Gastroesophageal sphincter (tissue), 4 donors: Measurements from ENCODE around the gene SETD1B. TPM values are rescaled to one million over a fixed set of nuclear protein-coding genes. Genes with fewer than 3 reads are reported as not detected.

ENCODE experiments used
- ATAC-seq: fragments of 150-250 bp; one replicate; pipeline ENCODE4 v1.9.1; 2016; ENCODE audit warnings: mild to moderate bottlenecking, moderate library complexity
- H3K27ac ChIP-seq, 4 donors: fragments of 200-600 bp; sonication (generic) in 3 of 4; 1 replicate in 3 of 4; 2 replicates in 1 of 4; pipeline ENCODE4 v1.5.1; 2016 to 2019
- H3K27me3 ChIP-seq: fragments of 200-600 bp; sonication (generic); one replicate; pipeline ENCODE4 v1.5.1; 2019
- H3K36me3 ChIP-seq, 2 donors: fragments of 200-600 bp; sonication (generic); one replicate each; pipeline ENCODE4 v1.5.1; 2019; ENCODE audit warnings: control low read depth in 1 of 2
- H3K4me1 ChIP-seq, 3 donors: fragments of 200-600 bp; sonication (generic); 1 replicate in 2 of 3; 2 replicates in 1 of 3; pipeline ENCODE4 v1.5.1; 2016 to 2019; ENCODE audit warnings: control low read depth in 2 of 3
- H3K4me3 ChIP-seq, 2 donors: fragments of 200-600 bp; sonication (generic); one replicate each; pipeline ENCODE4 v1.5.1; 2019; ENCODE audit warnings: mild to moderate bottlenecking in 1 of 2, moderate library complexity in 1 of 2
- H3K9me3 ChIP-seq, 3 donors: fragments of 200-600 bp; sonication (generic); one replicate each; pipeline ENCODE4 v1.5.1; 2017 to 2019; ENCODE audit warnings: control low read depth in 2 of 3
- CTCF ChIP-seq, 4 experiments: fragments of 200-600 bp in 2 of 4; fragments of 450-650 bp in 2 of 4; sonication (generic) in 1 of 4; IDR thresholded peaks; one replicate each; pipeline ENCODE4 v1.5.1; 2017 to 2019; ENCODE audit warnings: antibody characterized with exemption in 4 of 4, mild to moderate bottlenecking in 2 of 4, moderate library complexity in 2 of 4
- EP300 ChIP-seq: sonication (generic); formaldehyde crosslinking; IDR thresholded peaks from one replicate; pipeline ENCODE4 v1.6.1; 2017; ENCODE audit warnings: antibody characterized with exemption, mild to moderate bottlenecking
- POLR2A ChIP-seq, 2 donors: fragments of 450-650 bp; IDR thresholded peaks; one replicate each; pipeline ENCODE4 v1.6.1; 2017; ENCODE audit warnings: antibody characterized with exemption in 2 of 2, mild to moderate bottlenecking in 2 of 2, moderate library complexity in 1 of 2
- POLR2AphosphoS5 ChIP-seq: sonication (generic); formaldehyde crosslinking; IDR thresholded peaks from one replicate; pipeline ENCODE4 v1.6.1; 2017; ENCODE audit warnings: antibody characterized with exemption
- WGBS, 2 donors: methylation state at CpG; one replicate each; pipeline ENCODE4 v1.1.5; 2018; ENCODE audit warnings: low coverage in 1 of 2; 5-methylcytosine and 5-hydroxymethylcytosine counted together
- total RNA-seq, 4 donors: library from RNA; depleted of rRNA; stranded (reverse); fragments of >200 nt; gene quantifications; one replicate each; pipeline ENCODE4 v1.1.0, GENCODE V29; 2016

Gene SETD1B
- total RNA-seq, 4 donors from 2014 or later: 9.6 to 25.1 (median 20.3) TPM

DNA sequence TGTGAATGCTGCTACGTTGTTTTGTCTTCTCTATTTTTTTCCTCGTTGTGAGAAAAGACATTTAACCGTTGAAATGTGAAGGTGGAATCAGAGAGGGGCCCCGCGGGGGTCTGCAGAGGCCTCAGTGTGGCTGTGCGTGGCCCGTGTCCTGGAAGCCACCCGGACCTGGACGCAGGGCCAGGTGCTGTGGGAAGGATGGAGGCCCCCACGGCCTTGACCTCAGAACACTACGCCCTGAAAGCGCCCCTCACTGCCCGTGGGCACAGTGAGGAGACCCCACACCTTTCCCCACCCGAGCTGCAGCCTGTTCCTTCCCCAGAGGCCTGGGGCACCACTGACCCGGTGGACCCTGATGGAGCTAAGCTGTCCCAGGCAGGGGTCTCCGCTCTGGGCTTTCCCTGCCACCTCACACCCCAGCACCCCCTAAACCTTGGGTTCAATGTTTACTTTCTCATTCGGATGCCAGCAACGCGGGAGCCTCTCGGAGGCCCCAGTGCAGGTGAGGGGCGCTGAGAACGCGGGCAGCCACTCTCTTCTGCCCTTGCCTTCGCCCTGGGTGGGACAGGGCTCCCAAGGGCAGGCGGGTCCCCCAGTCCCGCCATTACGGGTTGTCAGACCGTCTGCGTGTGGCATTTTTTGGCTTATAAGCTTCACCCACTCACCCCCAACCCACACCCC, 26.9 kb downstream of the SETD1B start:
- Histone ChIP-seq H3K36me3 (peaks cover 0 to 73% of the 10 kb centered on the region in 2 donors), H3K9me3 (no peaks in the 10 kb centered on the region), H3K4me3 (no peak overlapping the region), H3K27me3 (no peaks in the 10 kb centered on the region), H3K4me1 (peaks cover 0 to 18% (median 0%) of the 10 kb centered on the region in 3 donors), H3K27ac (no peak overlapping the region)
- TF ChIP-seq POLR2AphosphoS5 (no peak), POLR2A (IDR thresholded peaks at IDR 0.05) (no peak), EP300 (no peak)
- no peak for ATAC-seq
- WGBS, 2 donors: 59 to 83% methylated on average over 2 to 3 of the region's 29 CpGs

DNA sequence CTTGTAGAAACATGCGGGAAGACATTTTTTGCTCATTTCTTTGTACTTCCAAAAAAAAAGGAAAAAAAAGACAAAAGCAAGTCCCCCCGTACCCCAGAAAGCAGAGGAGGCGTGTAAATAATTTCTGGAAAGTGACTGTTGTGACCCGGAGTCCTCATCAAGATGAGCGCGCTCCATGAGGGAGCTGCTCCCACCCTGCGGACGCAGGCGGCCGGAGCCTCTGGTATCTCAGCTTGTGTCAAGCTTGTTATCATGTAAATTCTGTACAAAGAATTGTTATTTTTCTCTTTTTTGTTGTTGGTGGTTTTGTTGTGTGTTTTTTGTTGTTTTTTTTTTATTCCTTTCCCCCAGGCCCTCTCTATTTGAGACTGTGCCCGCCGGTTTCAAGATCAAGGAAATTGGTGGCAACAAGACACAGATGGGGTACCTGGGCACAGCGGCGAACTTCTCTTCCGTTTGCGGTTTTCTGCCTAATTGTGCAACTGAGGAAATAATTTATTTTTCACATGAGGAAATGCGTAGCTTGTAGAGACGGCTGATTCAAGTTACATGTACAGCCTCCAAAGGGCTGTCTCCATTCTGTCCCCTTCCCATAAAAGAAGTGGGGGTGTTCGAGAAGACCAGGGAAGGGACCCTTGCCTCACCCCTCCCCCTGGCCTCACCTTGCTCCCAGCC, 27.9 kb downstream of the SETD1B start:
- no peak for ATAC-seq
- Histone ChIP-seq H3K4me3 (no peak overlapping the region), H3K9me3 (no peaks in the 10 kb centered on the region), H3K4me1 (peaks cover 0 to 18% (median 0%) of the 10 kb centered on the region in 3 donors), H3K36me3 (peaks cover 0 to 64% of the 10 kb centered on the region in 2 donors), H3K27ac (no peak overlapping the region), H3K27me3 (no peaks in the 10 kb centered on the region)
- WGBS, 2 donors: 86 to 92% methylated on average over 10 to 16 of the region's 19 CpGs
- no peak for TF ChIP-seq CTCF (IDR thresholded peaks at IDR 0.05)
- no peak for TF ChIP-seq POLR2A (IDR thresholded peaks at IDR 0.05)
- TF ChIP-seq EP300: no peak
- TF ChIP-seq POLR2AphosphoS5: no peak

- no CpG with 5 or more reads among the region's 4 CpGs for WGBS, 2 donors
- Histone ChIP-seq H3K9me3 (no peaks in the 10 kb centered on the region), H3K36me3 (peaks cover 0 to 4% of the 10 kb centered on the region in 2 donors), H3K4me1 (peaks cover 0 to 15% (median 0%) of the 10 kb centered on the region in 3 donors), H3K4me3 (no peak overlapping the region), H3K27ac (no peak overlapping the region), H3K27me3 (no peaks in the 10 kb centered on the region)
- TF ChIP-seq EP300 (no peak), POLR2AphosphoS5 (no peak), POLR2A (IDR thresholded peaks at IDR 0.05) (no peak), CTCF (IDR thresholded peaks at IDR 0.05) (peak in 1 of 4 experiments; percentile 4)
- no peak for ATAC-seq
Observed at GRCh38 chr12:121837680-121838079, 33.9 kb downstream of the SETD1B start.

DNA sequence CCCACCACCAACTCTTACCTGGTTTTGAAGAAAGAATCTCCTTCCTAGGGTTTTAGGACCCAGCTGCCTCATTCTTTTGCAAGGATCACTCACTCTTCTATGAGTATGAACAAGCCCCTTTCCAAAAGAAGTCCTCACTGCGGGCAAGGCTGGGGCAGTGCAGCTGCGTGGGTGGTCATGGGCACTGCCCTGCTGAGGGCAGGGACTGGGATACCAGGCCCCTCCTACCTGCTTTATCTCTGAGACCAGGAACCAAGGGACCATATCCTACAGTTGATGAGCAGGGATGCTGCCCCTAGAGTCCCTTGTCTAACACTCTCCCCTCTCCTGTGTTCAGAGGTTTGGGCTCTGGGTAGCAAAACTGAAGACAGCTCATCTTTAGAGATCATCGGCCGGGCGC, 34.3 kb downstream of the SETD1B start:
- Histone ChIP-seq H3K36me3 (no peaks in the 10 kb centered on the region), H3K4me1 (peaks cover 0 to 15% (median 0%) of the 10 kb centered on the region in 3 donors), H3K27ac (no peak overlapping the region), H3K27me3 (no peaks in the 10 kb centered on the region), H3K9me3 (no peaks in the 10 kb centered on the region), H3K4me3 (no peak overlapping the region)
- no peak for ATAC-seq
- 77% methylated on average over 2 of the region's 5 CpGs; no CpG with 5 or more reads in 1 of the 2 donors for WGBS, 2 donors
- TF ChIP-seq POLR2AphosphoS5 (no peak), POLR2A (IDR thresholded peaks at IDR 0.05) (no peak), CTCF (IDR thresholded peaks at IDR 0.05) (no peak), EP300 (no peak)

DNA sequence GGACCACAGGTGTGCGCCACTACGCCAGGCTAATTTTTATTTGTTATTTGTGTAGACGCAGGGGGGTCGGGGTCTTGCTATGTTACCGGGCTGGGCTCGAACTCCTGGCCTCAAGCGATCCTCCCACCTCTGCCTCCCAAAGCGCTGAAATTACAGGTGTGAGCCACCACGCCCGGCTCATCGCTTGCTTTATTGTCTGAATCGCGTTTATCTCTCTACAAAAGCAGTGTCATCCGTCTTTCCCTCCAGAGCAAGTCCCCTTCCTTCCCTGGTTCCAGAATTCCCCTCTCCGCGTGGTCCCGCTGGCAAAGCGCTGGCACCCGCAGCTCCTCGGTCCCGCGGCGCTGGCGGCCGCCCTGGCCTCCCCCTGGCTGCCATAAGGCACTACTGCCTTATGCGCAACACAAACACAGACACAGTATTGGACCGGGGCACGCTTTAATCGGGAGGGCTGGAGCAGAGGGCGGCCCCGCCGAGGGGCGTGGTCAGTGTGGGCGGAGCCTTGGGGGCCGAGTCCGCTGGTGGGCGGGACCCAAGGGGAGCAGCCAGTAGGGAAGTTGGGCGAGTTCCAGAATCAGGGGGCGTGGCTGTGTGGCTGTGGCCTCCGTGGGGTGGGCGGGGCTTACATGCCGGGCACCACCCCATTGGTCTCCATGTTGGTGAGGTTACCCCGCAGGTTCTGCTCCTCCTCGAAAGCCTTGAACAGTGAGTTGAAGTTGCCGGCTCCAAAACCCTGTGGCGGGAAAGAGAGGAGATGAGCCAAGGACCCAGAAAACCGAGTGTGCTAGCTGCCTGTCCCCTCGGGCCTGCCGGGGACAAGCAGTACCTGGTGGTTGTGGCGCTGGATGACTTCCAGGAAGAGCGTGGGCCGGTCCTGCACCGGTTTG, 35.5 kb downstream of the SETD1B start:
- peak; percentile 99 for ATAC-seq
- Histone ChIP-seq H3K4me3 (peak overlapping the region; percentile 38 to 61), H3K27ac (peak overlapping the region in 3 of 4 donors; percentile 75 to 78 (median 77)), H3K9me3 (no peaks in the 10 kb centered on the region), H3K4me1 (peaks cover 0 to 15% (median 0%) of the 10 kb centered on the region in 3 donors), H3K36me3 (no peaks in the 10 kb centered on the region), H3K27me3 (no peaks in the 10 kb centered on the region)
- TF ChIP-seq EP300 (no peak), CTCF (IDR thresholded peaks at IDR 0.05) (peak in 3 of 4 experiments; percentile 67 to 74 (median 70)), POLR2A (IDR thresholded peaks at IDR 0.05) (peak; percentile 9 to 23), POLR2AphosphoS5 (peak; percentile 27)
- 24% methylated on average over 26 of the region's 53 CpGs; no CpG with 5 or more reads in 1 of the 2 donors for WGBS, 2 donors
